Measurements from ENCODE around the gene CABLES2. TPM values are rescaled to one million over a fixed set of nuclear protein-coding genes. Genes with fewer than 3 reads are reported as not detected.

CABLES2 gene
- polyA plus RNA-seq, 2 donors = 1.6 to 2.4 TPM

DNA sequence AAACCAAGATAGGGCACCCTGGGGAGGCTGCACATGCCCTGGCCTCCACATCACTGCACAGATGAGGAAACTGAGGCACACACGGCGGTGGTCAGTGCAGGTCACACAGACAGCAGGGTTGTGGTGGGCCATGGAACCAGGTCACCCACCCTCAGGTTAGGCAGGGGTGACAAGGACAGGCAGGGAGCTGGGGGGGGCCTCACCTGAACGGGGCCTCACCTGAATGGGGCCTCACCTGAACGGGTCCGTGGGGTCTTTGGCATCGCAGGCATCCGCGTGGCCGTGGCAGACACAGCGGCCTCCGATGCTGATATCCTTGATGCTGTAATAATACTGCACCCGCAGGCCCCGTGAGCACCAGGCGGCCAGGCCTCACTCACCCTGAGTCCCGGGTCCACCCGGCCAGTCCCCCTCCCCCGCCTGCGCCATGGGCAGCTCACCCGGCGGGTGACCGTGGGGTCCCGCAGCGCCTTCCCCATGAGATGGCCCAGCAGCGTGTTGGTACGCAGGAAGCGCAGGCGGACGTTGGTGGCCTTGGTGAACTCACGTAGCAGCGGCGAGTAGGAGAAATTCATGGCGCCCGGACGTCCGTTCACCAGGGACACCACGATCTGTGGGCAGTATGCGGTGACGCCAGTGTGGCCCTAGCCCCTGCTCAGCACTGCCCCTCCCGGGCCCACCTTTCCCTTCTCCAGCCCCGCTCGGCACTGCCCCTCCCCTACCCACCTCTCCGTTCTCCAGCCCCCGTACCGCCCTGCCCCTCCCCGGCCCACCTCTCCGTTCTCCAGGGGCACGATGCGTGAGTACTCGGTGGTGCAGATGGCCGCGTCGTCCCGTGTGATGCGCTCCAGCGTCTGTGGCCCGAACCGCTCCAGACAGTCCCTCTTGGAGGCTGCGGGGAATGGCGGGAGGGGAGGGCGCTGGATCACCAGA lies 55.4 kb downstream of the CABLES2 start:
- peaks cover 20 to 53% of the 10 kb centered on the region in 2 donors for H3K4me1 ChIP-seq (ENCODE audit: control insufficient read depth in 2 of 2, insufficient read depth in 2 of 2, low read length in 1 of 2)
- no peak overlapping the region for H3K4me3 ChIP-seq (ENCODE audit: low read depth in 1 of 2, low read length in 2 of 2)
- peak overlapping the region; percentile 89 to 93 for H3K27ac ChIP-seq (ENCODE audit: low read depth in 2 of 2, low read length in 1 of 2)
- H3K9me3 ChIP-seq (ENCODE audit: control insufficient read depth in 2 of 2, insufficient read depth in 1 of 2, low read depth in 1 of 2, low read length in 1 of 2) = peaks cover 0 to 2% of the 10 kb centered on the region in 2 donors
- 75 to 82% methylated on average over 60 of the region's 60 CpGs for WGBS, 2 donors
- H3K27me3 ChIP-seq (ENCODE audit: control insufficient read depth in 1 of 2, insufficient read depth in 2 of 2, low read length in 2 of 2) = no peaks in the 10 kb centered on the region
- peaks cover 2 to 18% of the 10 kb centered on the region in 2 donors for H3K36me3 ChIP-seq (ENCODE audit: control insufficient read depth in 2 of 2, insufficient read depth in 2 of 2, low read length in 1 of 2)

DNA sequence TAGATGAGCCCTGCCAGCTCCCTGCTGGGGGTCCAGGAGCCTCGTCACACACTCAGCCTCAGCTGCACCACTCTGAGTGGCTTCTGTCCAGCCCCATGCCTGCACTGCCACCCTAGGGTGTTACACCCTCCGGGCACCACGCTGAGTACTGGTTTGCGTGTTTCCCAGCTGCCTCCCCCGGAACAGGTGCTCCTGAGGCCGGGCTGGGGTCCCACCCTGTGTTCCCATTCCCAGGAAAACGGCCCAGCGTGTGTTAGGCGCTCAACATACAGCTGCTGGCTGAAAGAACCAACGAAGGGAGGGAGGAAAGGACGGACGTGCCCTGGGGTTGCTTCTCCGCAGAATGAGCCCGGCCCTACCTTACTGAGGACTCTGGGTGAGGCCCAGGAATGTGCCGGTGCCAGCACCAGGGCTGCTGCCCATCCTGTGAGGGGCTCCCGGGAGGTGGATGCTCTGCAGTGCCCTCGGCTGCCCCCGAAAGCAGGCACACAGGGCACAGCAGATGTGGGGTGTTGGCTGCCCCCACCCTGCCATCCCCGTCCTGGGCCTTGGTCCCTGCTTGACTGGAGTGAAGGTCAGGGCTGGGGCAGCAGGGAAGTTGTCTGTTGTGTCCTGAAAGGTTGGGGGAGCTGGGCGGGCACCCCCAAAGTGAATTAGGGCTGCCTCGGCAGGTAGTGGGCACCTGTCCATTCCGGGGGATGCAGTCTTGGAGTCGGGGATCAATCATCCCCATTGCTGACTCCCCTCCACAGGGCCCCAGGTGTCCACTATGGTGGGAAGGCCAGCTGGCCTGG lies 56.3 kb downstream of the CABLES2 start:
- peaks cover 17 to 45% of the 10 kb centered on the region in 2 donors for H3K4me1 ChIP-seq (ENCODE audit: control insufficient read depth in 2 of 2, insufficient read depth in 2 of 2, low read length in 1 of 2)
- WGBS, 2 donors = 47 to 65% methylated on average over 23 of the region's 23 CpGs
- no peak overlapping the region for H3K4me3 ChIP-seq (ENCODE audit: low read depth in 1 of 2, low read length in 2 of 2)
- H3K9me3 ChIP-seq (ENCODE audit: control insufficient read depth in 2 of 2, insufficient read depth in 1 of 2, low read depth in 1 of 2, low read length in 1 of 2) = peaks cover 0 to 2% of the 10 kb centered on the region in 2 donors
- peak overlapping the region; percentile 89 to 93 for H3K27ac ChIP-seq (ENCODE audit: low read depth in 2 of 2, low read length in 1 of 2)
- peaks cover 2 to 24% of the 10 kb centered on the region in 2 donors for H3K36me3 ChIP-seq (ENCODE audit: control insufficient read depth in 2 of 2, insufficient read depth in 2 of 2, low read length in 1 of 2)
- no peaks in the 10 kb centered on the region for H3K27me3 ChIP-seq (ENCODE audit: control insufficient read depth in 1 of 2, insufficient read depth in 2 of 2, low read length in 2 of 2)

DNA sequence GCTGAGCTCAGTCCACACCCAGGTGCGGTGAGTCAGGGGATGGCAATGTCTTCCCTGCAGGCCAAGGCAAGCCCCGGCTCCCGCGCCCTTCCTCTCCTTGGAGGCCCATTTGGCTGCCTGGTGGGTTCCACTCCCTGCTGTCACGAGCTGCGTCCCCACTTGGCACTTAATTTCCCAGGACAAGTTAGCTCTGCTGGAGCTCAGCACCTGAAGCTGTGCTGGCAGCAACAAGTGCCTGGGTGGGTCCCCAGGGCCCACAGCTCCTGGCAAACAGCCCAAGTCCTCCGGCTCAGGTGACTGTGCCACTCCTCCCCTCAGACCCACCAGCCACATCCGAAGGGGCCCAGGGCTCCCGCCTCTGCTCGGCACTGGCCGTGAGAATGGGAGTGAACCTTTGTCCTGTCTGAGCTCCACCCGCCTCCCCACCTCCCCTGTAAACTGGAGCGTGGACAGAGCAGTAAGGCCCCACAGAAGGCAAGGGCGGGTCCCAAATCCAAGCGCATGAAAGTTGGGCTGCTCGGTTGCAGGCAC lies 56.9 kb downstream of the CABLES2 start:
- Histone ChIP-seq H3K27ac (ENCODE audit: low read depth in 2 of 2, low read length in 1 of 2) (peak overlapping the region; percentile 89 to 93), H3K36me3 (ENCODE audit: control insufficient read depth in 2 of 2, insufficient read depth in 2 of 2, low read length in 1 of 2) (peaks cover 2 to 27% of the 10 kb centered on the region in 2 donors), H3K4me3 (ENCODE audit: low read depth in 1 of 2, low read length in 2 of 2) (peak overlapping the region in 1 of 2 donors; percentile 2), H3K4me1 (ENCODE audit: control insufficient read depth in 2 of 2, insufficient read depth in 2 of 2, low read length in 1 of 2) (peaks cover 13 to 39% of the 10 kb centered on the region in 2 donors), H3K27me3 (ENCODE audit: control insufficient read depth in 1 of 2, insufficient read depth in 2 of 2, low read length in 2 of 2) (no peaks in the 10 kb centered on the region), H3K9me3 (ENCODE audit: control insufficient read depth in 2 of 2, insufficient read depth in 1 of 2, low read depth in 1 of 2, low read length in 1 of 2) (peaks cover 0 to 2% of the 10 kb centered on the region in 2 donors)
- WGBS, 2 donors = 42 to 62% methylated on average over 16 of the region's 16 CpGs

DNA sequence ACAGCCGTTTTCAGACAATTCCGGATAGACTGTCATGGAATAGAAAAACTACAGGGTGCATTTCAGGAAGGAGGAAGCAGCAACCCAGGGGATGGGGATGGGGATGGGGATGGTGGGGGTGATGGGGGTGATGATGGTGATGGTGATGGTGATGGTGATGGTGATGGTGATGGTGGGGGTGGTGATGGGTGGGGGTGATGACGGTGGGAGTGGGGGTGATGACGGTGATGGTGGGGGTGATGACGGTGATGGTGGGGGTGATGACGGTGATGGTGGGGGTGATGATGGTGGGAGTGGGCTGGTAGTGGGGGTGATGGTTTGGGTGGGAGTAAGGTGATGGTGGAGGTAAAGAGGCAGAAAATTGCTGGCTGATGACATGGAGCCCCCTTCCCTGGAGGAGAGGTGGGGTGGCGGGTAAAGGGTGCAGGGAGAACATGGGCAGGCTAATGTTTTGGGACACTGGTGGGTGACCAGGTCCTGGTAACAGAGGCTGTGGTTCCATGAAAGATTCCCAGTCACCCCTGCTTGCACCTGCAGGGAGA lies 57.5 kb downstream of the CABLES2 start:
- Histone ChIP-seq H3K4me1 (ENCODE audit: control insufficient read depth in 2 of 2, insufficient read depth in 2 of 2, low read length in 1 of 2) (peaks cover 9 to 34% of the 10 kb centered on the region in 2 donors), H3K4me3 (ENCODE audit: low read depth in 1 of 2, low read length in 2 of 2) (no peak overlapping the region), H3K27me3 (ENCODE audit: control insufficient read depth in 1 of 2, insufficient read depth in 2 of 2, low read length in 2 of 2) (no peaks in the 10 kb centered on the region), H3K36me3 (ENCODE audit: control insufficient read depth in 2 of 2, insufficient read depth in 2 of 2, low read length in 1 of 2) (peaks cover 2 to 27% of the 10 kb centered on the region in 2 donors), H3K9me3 (ENCODE audit: control insufficient read depth in 2 of 2, insufficient read depth in 1 of 2, low read depth in 1 of 2, low read length in 1 of 2) (peaks cover 0 to 2% of the 10 kb centered on the region in 2 donors), H3K27ac (ENCODE audit: low read depth in 2 of 2, low read length in 1 of 2) (peak overlapping the region; percentile 70 to 93)
- 63 to 73% methylated on average over 6 to 7 of the region's 7 CpGs for WGBS, 2 donors

DNA sequence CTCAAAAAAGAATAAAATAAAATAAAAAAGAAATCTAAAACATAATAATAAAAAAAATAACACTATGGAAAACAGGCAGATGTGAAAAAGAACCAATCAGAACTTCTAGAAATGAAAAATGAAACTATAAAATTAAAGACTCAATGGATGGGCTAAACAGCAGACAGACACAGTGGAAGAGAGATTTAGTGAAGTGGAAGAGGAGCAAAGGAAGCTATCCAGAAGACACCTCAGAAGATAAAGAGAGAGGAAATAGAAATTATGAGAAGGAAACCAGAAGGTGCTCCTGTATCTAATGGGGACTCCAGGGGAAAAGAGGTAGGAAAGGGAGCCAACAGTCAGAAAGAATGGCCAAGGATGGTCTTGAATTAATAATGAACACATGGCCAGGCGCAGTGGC lies 58.5 kb downstream of the CABLES2 start:
- Histone ChIP-seq H3K4me1 (ENCODE audit: control insufficient read depth in 2 of 2, insufficient read depth in 2 of 2, low read length in 1 of 2) (peaks cover 5 to 33% of the 10 kb centered on the region in 2 donors), H3K9me3 (ENCODE audit: control insufficient read depth in 2 of 2, insufficient read depth in 1 of 2, low read depth in 1 of 2, low read length in 1 of 2) (peaks cover 0 to 2% of the 10 kb centered on the region in 2 donors), H3K27me3 (ENCODE audit: control insufficient read depth in 1 of 2, insufficient read depth in 2 of 2, low read length in 2 of 2) (no peaks in the 10 kb centered on the region), H3K27ac (ENCODE audit: low read depth in 2 of 2, low read length in 1 of 2) (no peak overlapping the region), H3K4me3 (ENCODE audit: low read depth in 1 of 2, low read length in 2 of 2) (no peak overlapping the region), H3K36me3 (ENCODE audit: control insufficient read depth in 2 of 2, insufficient read depth in 2 of 2, low read length in 1 of 2) (peaks cover 2 to 28% of the 10 kb centered on the region in 2 donors)
- WGBS, 2 donors = 62 to 100% methylated on average over 1 of the region's 1 CpG

DNA sequence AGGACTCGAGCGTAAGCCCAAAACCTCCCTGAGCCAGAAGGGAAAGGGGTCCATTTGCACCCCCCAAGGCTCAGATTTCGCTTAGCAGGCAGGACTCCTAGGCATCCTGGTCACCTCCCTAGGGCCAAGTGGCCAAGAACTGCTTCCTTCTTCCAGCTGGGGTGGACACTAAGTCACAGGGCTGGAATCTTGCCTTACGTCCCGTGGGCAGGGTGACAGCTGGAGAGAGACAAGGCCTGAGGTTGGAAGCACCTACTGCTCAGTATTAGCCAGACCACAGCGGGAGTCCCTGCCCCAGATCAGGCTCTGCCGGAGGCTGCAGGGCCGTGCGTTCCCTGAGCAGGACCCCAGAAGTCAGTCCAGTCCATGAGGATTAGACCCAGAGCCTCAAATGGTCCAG lies 59.6 kb downstream of the CABLES2 start:
- H3K4me3 ChIP-seq (ENCODE audit: low read depth in 1 of 2, low read length in 2 of 2) = no peak overlapping the region
- H3K9me3 ChIP-seq (ENCODE audit: control insufficient read depth in 2 of 2, insufficient read depth in 1 of 2, low read depth in 1 of 2, low read length in 1 of 2) = peaks cover 0 to 2% of the 10 kb centered on the region in 2 donors
- H3K36me3 ChIP-seq (ENCODE audit: control insufficient read depth in 2 of 2, insufficient read depth in 2 of 2, low read length in 1 of 2) = peaks cover 2 to 29% of the 10 kb centered on the region in 2 donors
- 78 to 80% methylated on average over 9 of the region's 9 CpGs for WGBS, 2 donors
- peaks cover 4 to 24% of the 10 kb centered on the region in 2 donors for H3K4me1 ChIP-seq (ENCODE audit: control insufficient read depth in 2 of 2, insufficient read depth in 2 of 2, low read length in 1 of 2)
- H3K27ac ChIP-seq (ENCODE audit: low read depth in 2 of 2, low read length in 1 of 2) = no peak overlapping the region
- no peaks in the 10 kb centered on the region for H3K27me3 ChIP-seq (ENCODE audit: control insufficient read depth in 1 of 2, insufficient read depth in 2 of 2, low read length in 2 of 2)

DNA sequence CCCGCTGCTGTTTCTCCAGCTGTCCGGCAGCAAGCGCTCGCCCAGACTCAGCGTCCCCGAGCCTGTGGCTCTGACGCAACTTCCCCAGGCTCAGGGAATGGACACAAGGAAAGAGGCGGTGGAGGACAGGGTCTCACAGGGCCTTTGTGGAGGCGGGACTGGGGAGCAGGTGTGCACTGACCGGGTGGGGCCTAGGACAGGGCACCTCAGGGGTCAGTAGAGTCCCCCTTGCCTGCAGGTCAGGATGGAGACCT lies 60.0 kb downstream of the CABLES2 start:
- Histone ChIP-seq H3K4me3 (ENCODE audit: low read depth in 1 of 2, low read length in 2 of 2) (no peak overlapping the region), H3K27ac (ENCODE audit: low read depth in 2 of 2, low read length in 1 of 2) (no peak overlapping the region), H3K36me3 (ENCODE audit: control insufficient read depth in 2 of 2, insufficient read depth in 2 of 2, low read length in 1 of 2) (peaks cover 2 to 29% of the 10 kb centered on the region in 2 donors), H3K9me3 (ENCODE audit: control insufficient read depth in 2 of 2, insufficient read depth in 1 of 2, low read depth in 1 of 2, low read length in 1 of 2) (peaks cover 0 to 2% of the 10 kb centered on the region in 2 donors), H3K27me3 (ENCODE audit: control insufficient read depth in 1 of 2, insufficient read depth in 2 of 2, low read length in 2 of 2) (no peaks in the 10 kb centered on the region), H3K4me1 (ENCODE audit: control insufficient read depth in 2 of 2, insufficient read depth in 2 of 2, low read length in 1 of 2) (peaks cover 4 to 22% of the 10 kb centered on the region in 2 donors)
- 92% methylated on average over 10 of the region's 10 CpGs for WGBS, 2 donors

DNA sequence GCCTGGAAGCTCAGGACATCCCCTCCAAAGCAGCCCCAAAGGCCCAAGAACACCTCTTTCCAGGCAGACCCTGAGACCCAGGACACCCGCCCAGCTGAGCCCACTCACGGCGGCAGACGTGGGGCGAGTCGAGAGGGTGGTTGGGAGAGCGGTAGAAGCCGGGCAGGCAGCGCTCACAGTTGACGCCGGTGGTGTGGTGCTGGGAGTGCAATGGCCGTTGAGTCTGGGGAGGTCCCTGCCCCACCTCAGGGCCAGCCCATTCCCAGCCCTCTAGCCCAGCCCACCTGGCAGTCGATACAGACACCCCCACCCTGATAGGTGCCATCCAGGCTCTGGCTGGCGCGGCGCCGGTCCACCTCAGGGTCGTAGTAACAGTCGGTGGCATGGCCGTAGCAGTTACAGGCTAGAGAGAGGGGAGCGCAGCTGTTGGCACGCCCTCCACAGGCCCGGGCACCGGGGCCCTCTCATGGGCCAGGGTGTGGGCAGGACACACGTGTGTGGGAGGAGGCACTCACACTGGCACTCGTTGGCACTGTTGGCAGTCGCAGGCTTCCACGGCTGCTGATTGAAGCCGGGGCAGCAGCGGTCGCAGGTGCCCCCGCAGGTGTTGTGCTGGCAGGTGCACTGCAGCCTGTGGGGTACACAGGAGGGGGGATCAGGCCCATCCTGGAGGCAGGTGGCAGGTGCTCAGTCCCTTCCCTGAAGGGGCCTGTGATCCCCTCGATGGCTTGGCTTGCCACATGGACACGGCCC lies 60.5 kb downstream of the CABLES2 start:
- H3K36me3 ChIP-seq (ENCODE audit: control insufficient read depth in 2 of 2, insufficient read depth in 2 of 2, low read length in 1 of 2) = peaks cover 2 to 24% of the 10 kb centered on the region in 2 donors
- whole genome bisulfite sequencing, 2 donors = 80 to 81% methylated on average over 24 to 34 of the region's 34 CpGs
- no peak overlapping the region for H3K27ac ChIP-seq (ENCODE audit: low read depth in 2 of 2, low read length in 1 of 2)
- no peak overlapping the region for H3K4me3 ChIP-seq (ENCODE audit: low read depth in 1 of 2, low read length in 2 of 2)
- H3K9me3 ChIP-seq (ENCODE audit: control insufficient read depth in 2 of 2, insufficient read depth in 1 of 2, low read depth in 1 of 2, low read length in 1 of 2) = peaks cover 0 to 2% of the 10 kb centered on the region in 2 donors
- H3K27me3 ChIP-seq (ENCODE audit: control insufficient read depth in 1 of 2, insufficient read depth in 2 of 2, low read length in 2 of 2) = no peaks in the 10 kb centered on the region
- H3K4me1 ChIP-seq (ENCODE audit: control insufficient read depth in 2 of 2, insufficient read depth in 2 of 2, low read length in 1 of 2) = peaks cover 4 to 18% of the 10 kb centered on the region in 2 donors
